Calu3 (cell line): ENCODE data around the gene TMEM191C. TPM values are rescaled to one million over a fixed set of nuclear protein-coding genes. Genes with fewer than 3 reads are reported as not detected.
A peak's percentile ranks its signal among the peaks of the same experiment; 100 is the strongest.
"Not testable (repeated sequence)": the region's sequence is repeated elsewhere in the genome, so short reads cannot be mapped to it uniquely, and the experiment has no call there.

Experiments
- Bru-seq: library from RNA; stranded (reverse); fragments of 400-500 nt; gene quantifications from one replicate; lab custom pipeline; 2021; lab: Mats Ljungman, UMichigan
- BruChase-seq, 2 experiments: library from RNA; stranded (reverse); fragments of 400-500 nt; gene quantifications; one replicate each; lab custom pipeline; 2021; lab: Mats Ljungman, UMichigan
- BruUV-seq: library from RNA; stranded (reverse); fragments of 400-500 nt; replicated peaks from 2 replicates; lab custom pipeline; 2021; lab: Mats Ljungman, UMichigan
- CTCF ChIA-PET: fragments of 300-600 bp; sonication (Branson Sonifier 250); formaldehyde crosslinking; loops from one replicate; lab custom pipeline; 2022; ENCODE audit warnings: antibody characterized with exemption; lab: Charles Lee
- DNase-seq: peaks from one replicate; pipeline ENCODE4 v3.0.0; 2022
- H3K27ac Mint-ChIP-seq: one replicate; pipeline ENCODE4 v1.8.0; 2022; ENCODE audit warnings: mixed read lengths; ENCODE audit not compliant: unreplicated experiment
- H3K27me3 Mint-ChIP-seq: one replicate; pipeline ENCODE4 v1.8.0; 2022; ENCODE audit warnings: mixed read lengths; ENCODE audit not compliant: unreplicated experiment
- H3K36me3 Mint-ChIP-seq: one replicate; pipeline ENCODE4 v1.8.0; 2022; ENCODE audit warnings: mild to moderate bottlenecking, moderate library complexity, mixed read lengths; ENCODE audit not compliant: insufficient read depth, unreplicated experiment
- H3K4me1 Mint-ChIP-seq: one replicate; pipeline ENCODE4 v1.8.0; 2022; ENCODE audit warnings: mild to moderate bottlenecking, low read depth, mixed read lengths; ENCODE audit not compliant: unreplicated experiment
- H3K4me3 Mint-ChIP-seq: one replicate; pipeline ENCODE4 v1.8.0; 2022; ENCODE audit warnings: mild to moderate bottlenecking, low read depth, moderate library complexity, mixed read lengths; ENCODE audit not compliant: unreplicated experiment
- H3K9me3 Mint-ChIP-seq: one replicate; pipeline ENCODE4 v1.8.0; 2022; ENCODE audit warnings: low read depth, mixed read lengths; ENCODE audit not compliant: unreplicated experiment
- intact Hi-C: fragments of 100-400 bp; cut with micrococcal nuclease; formaldehyde crosslinking; loops from one replicate; pipeline ENCODE4 v1.10.0; 2022; ENCODE audit not compliant: unreplicated experiment
- long read RNA-seq: library from polyadenylated mRNA; stranded (forward); transcript quantifications from one replicate; pipeline ENCODE4 v2.0.0, GENCODE V29; 2022
- total RNA-seq: library from RNA; stranded (reverse); gene quantifications from 2 replicates; pipeline ENCODE4 v1.2.3, GENCODE V29; 2022

Gene TMEM191C
- total RNA-seq (2.2 and 2.6 TPM in 2 replicates), Bru-seq, nascent RNA (percentile 15 among the genes with signal in this experiment), BruChase-seq, experiment 1, labeled RNA remaining after a 6-hour chase (percentile 38 among the genes with signal in this experiment), BruChase-seq, experiment 2, labeled RNA remaining after a 2-hour chase (percentile 31 among the genes with signal in this experiment)
- long read RNA-seq, partial matches to known transcripts = 1 of 1 reads
- long read RNA-seq, other reads (novel, unspliced or antisense) = 0 of 1 reads

- CTCF ChIA-PET, BruUV-seq, DNase-seq, H3K9me3 Mint-ChIP-seq, intact Hi-C loops, H3K36me3 Mint-ChIP-seq, H3K27me3 Mint-ChIP-seq, H3K4me1 Mint-ChIP-seq: not testable (repeated sequence)
- peak within 1 kb of the TSS; percentile 70 for H3K4me3 Mint-ChIP-seq
- H3K27ac Mint-ChIP-seq = peak within 1 kb of the TSS; percentile 45
Measured at GRCh38 chr22:21467337-21468193, at the start of gene TMEM191C. TSS of gene TMEM191C (plus strand) at chr22:21467387. CDS start at chr22:21467460, 73 bp downstream.

GRCh38 chr22:21417853-21418252 lies 49.3 kb upstream of the TMEM191C start:
- DNase-seq, H3K36me3 Mint-ChIP-seq, intact Hi-C loops, H3K9me3 Mint-ChIP-seq, BruUV-seq, H3K4me1 Mint-ChIP-seq, CTCF ChIA-PET, H3K27ac Mint-ChIP-seq, H3K27me3 Mint-ChIP-seq, H3K4me3 Mint-ChIP-seq: not testable (repeated sequence)

- H3K4me3 Mint-ChIP-seq, CTCF ChIA-PET, H3K4me1 Mint-ChIP-seq, H3K36me3 Mint-ChIP-seq, H3K27me3 Mint-ChIP-seq, intact Hi-C loops, H3K27ac Mint-ChIP-seq, H3K9me3 Mint-ChIP-seq, DNase-seq: not testable (repeated sequence)
- TSS peak; percentile 82 for BruUV-seq
Measured at GRCh38 chr22:21418974-21419638, 48.1 kb upstream of the TMEM191C start.

- H3K36me3 Mint-ChIP-seq, DNase-seq, BruUV-seq, CTCF ChIA-PET, intact Hi-C loops, H3K4me3 Mint-ChIP-seq, H3K27me3 Mint-ChIP-seq, H3K9me3 Mint-ChIP-seq, H3K4me1 Mint-ChIP-seq, H3K27ac Mint-ChIP-seq: not testable (repeated sequence)
Measured at GRCh38 chr22:21420180-21420763, 46.9 kb upstream of the TMEM191C start.

- H3K36me3 Mint-ChIP-seq, intact Hi-C loops, CTCF ChIA-PET, BruUV-seq, H3K9me3 Mint-ChIP-seq, DNase-seq, H3K27ac Mint-ChIP-seq, H3K27me3 Mint-ChIP-seq, H3K4me1 Mint-ChIP-seq, H3K4me3 Mint-ChIP-seq: not testable (repeated sequence)
Measured at GRCh38 chr22:21424084-21424709, 43.0 kb upstream of the TMEM191C start.

GRCh38 chr22:21434378-21435233 lies 32.6 kb upstream of the TMEM191C start:
- DNase-seq, H3K4me1 Mint-ChIP-seq, H3K27me3 Mint-ChIP-seq, BruUV-seq, H3K27ac Mint-ChIP-seq, intact Hi-C loops, H3K4me3 Mint-ChIP-seq, H3K36me3 Mint-ChIP-seq, H3K9me3 Mint-ChIP-seq, CTCF ChIA-PET: not testable (repeated sequence)

GRCh38 chr22:21435998-21436810 lies 31.0 kb upstream of the TMEM191C start:
- intact Hi-C loops, DNase-seq, H3K27me3 Mint-ChIP-seq, CTCF ChIA-PET, H3K4me3 Mint-ChIP-seq, H3K9me3 Mint-ChIP-seq, H3K36me3 Mint-ChIP-seq, H3K27ac Mint-ChIP-seq, BruUV-seq, H3K4me1 Mint-ChIP-seq: not testable (repeated sequence)

GRCh38 chr22:21438013-21438412 lies 29.2 kb upstream of the TMEM191C start:
- intact Hi-C loops, H3K27me3 Mint-ChIP-seq, H3K36me3 Mint-ChIP-seq, CTCF ChIA-PET, H3K4me1 Mint-ChIP-seq, H3K9me3 Mint-ChIP-seq, DNase-seq, H3K4me3 Mint-ChIP-seq, BruUV-seq, H3K27ac Mint-ChIP-seq: not testable (repeated sequence)
